Fibroblast of skin of scalp (primary cell): Measurements from ENCODE around the gene ATL2.
A peak's percentile ranks its signal among the peaks of the same experiment; 100 is the strongest.
"Not testable (repeated sequence)": the region's sequence is repeated elsewhere in the genome, so short reads cannot be mapped to it uniquely, and the experiment has no call there.

Source experiments
- DNase-seq: peaks from one replicate; pipeline ENCODE4 v3.0.0-alpha.2; 2013

ATL2 gene

DNA sequence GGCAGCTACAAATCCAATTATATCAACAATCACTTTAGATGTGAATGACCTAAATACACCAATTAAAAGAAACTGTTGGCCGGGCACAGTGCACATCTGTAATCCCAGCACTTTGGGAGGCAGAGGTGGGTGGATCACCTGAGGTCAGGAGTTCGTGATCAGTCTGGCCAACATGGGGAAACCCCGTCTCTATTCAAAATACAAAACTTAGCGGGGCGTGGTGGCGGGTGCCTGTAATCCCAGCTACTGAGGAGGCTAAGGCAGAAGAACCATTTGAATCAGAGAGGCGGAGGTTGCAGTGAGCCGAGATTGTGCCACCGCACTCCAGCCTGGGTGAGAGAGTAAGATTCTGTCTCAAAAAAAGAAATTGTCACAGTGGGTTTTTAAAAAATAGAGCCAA, 49.5 kb downstream of the ATL2 start:
- no peak for DNase-seq

DNA sequence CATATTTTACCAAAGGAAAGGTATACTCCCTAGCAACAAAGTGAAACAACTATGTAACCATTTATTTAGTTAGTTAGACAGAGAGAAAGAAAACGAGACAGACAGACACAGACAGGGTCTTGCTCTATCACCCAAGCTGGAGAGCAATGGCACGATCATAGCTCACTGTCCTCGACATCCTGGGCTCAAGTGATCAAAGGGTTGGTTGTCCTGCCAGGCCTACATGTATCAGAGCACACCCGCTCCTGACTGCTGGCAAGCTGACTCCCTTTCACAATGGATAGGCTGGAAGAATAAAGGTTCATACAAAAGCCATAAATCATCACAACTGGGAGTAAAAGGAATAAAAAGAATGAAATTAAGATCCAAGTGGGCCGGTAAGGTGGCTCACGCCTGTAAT, 53.5 kb downstream of the ATL2 start:
- no peak for DNase-seq

DNA sequence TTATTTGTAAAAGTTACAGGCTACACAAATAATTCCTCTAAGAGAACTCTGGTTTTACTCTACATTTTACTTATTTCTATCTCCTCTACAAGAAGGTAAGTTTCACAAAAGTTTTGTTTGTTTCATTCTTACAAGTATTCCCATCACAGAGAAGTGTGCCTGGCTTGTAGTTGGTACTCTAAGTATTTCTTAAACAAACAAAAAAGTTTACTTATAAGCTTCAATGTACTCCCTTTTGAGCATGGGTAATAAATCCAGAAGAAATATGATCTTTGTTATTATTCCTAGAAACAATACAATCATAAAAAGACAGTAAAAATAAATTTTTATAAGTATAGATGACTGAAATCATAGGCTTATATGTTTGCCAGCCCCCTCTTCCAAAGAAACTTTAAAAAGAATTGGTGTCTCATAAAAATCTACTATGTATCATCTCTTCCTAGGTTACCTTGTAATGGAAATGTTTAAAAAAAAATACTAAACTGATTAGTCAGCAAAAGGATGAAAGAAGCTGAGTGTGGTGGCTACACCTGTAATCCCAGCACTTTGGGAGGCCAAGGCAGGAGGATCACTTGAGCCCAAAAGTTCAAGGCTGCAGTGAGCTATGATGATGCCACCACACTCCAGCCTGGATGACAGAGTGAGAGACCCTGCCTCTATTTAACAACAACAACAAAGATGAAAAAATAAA, 54.7 kb downstream of the ATL2 start:
- no peak for DNase-seq

DNA sequence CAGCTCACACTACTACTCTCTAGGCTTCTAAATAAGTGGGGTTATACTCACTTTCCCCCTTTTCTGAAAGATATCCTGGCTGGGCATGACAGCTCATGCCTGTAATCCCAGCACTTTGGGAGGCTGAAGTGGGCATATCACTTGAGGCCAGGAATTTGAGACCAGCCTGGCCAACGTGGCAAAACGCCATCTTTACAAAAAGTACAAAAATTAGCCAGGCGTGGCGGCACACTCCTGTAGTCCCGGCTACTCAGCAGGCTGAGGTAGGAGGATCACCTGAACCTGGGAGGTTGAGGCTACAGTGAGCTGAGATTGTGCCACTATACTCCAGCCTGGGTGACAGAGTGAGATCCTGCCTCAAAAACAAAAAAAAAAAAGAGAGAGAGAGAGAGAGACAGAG, 57.8 kb downstream of the ATL2 start:
- not testable (repeated sequence) for DNase-seq

DNA sequence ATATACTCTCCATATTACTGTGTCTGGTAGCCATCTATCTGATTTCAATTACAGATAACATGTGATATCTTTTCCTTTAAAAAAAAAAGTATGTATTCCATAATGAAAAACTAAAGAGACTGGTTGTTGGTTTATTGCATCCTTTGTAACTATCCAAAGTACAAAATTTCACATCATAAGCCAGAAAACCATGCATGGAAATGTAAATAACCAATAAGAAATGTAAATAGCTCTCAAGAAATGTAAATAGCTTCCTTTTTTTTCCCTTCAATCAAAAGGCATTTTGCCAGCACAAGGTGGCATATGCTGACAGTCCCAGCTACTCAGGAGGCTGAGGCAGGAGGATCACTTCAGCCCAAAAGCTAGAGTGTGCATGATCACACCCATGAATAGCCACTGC, 59.3 kb downstream of the ATL2 start:
- DNase-seq = no peak

DNA sequence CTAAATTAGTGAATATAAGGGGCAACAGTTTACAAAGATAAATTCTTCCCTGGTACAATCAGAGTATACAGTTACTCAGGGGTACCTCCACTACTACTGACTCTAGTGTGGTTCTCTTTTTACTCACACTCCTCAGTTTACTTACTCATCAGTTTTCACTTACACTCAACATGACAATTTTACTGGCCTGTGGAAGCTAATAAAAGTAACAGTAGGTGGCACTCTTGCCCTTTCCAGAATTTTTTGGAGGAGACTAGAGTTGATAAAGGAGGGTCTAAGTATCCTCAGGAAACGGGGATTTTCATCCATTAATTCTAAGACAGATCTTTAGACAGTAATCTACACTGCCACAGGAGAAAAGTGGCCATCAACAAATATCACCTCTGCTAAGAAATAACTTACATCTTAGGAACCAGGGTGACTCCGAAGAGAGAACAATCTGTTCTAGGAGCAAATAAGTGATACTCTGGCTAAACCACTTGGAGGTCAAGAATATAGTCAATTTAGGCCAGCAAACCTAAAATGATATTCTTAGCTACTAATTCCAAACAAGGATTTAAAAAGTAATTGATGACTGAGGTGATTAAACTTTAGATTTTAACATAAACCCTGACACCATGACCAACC, 61.3 kb downstream of the ATL2 start:
- peak; percentile 64 for DNase-seq

DNA sequence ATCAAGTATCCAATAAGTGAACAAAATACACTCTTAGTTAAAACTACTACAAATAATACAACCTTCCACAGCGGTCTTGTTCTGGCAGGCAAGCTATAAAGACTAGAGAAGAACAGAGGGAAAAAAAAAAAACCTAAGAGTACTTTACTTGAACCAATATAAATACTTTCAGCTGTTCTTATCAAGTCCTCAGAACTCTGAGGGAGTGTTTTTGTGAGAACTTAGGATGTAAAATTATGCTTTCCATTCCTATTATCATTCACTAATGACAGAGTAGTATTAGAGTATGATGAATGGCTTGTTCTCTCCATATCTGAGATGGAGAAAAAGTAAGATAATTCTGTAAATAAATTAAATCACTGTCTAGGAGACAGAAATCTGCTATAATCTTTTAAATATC, 68.3 kb downstream of the ATL2 start:
- no peak for DNase-seq

DNA sequence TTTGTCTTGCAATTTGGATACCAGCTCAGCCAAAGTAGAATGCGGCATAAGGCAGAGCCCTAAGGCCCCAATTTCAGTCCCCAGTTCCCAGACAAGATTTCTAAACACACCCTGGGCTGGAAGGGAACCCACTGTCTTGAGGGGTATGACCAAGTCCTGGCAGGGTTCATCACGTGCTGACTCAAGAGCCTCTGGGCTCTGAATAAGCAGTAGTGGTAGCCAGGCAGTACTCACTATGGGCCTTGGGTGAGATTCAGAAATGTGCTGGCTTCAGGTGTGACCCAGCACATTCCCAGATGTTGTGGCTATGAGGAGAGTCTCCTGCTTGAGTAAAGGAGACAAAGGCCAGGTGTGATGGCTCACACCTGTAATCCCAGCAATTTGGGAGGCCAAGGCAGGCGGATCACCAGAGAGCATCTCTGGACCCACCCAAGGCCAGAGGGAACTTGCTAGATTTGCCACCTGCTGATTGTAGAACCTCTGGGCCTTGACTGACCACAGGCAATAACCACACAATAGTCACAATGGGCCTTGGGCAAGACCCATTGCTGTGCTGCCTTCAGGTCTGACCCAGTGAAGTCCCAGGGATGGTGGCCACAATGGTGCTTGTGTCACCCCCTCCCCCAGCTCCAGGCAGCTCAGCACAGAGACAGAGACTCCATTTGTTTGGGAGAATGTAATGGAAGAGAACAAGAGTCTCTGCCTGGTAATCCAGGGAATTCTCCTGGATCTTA, 74.9 kb downstream of the ATL2 start:
- no peak for DNase-seq

DNA sequence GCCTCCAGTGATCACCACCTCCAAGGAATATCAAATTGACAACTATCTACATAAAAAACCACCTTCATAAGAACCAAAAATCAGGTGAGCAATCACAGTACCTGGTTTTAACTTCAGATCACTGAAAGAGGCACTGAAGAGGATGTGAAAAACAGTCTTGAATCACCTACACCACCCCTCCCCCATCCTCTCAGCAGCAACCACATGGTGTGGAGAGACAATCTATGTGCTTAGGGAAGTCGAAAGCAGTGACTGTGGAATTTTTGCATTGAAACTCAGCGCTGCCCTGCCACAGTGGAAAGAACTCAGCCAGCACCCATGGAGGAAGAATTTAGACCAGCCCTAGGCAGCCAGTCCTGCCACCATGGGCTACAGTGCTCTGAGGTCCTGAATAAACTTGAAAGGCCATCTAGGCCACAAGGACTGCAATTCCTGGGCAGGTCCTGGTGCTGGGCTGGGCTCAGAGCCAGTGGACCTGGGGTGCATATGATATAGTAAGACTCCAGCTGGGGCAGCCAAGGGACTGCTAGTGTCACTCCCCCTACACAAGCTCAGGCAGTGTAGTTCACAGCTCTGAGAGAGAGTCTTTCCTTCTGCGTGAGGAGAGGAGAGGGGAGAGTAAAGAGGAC, 75.6 kb downstream of the ATL2 start:
- no peak for DNase-seq

DNA sequence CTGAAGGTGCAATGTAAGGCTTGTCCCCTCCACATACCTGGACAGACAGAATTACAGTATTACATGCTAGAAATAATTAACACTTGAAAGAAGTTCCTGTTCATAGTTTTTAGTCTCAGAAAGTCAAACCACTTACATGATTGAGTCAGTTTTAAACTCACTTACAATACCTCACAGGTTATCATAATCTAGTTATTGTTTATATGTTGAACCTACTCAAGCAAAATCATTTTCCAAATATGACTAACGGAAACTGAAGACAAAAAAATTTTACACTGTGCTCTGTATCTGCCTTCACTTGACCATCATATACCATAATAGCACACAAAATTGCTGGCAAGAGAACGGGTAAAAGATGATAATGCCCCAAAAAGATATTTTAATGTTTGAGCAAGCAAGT, 78.5 kb downstream of the ATL2 start:
- DNase-seq = no peak

DNA sequence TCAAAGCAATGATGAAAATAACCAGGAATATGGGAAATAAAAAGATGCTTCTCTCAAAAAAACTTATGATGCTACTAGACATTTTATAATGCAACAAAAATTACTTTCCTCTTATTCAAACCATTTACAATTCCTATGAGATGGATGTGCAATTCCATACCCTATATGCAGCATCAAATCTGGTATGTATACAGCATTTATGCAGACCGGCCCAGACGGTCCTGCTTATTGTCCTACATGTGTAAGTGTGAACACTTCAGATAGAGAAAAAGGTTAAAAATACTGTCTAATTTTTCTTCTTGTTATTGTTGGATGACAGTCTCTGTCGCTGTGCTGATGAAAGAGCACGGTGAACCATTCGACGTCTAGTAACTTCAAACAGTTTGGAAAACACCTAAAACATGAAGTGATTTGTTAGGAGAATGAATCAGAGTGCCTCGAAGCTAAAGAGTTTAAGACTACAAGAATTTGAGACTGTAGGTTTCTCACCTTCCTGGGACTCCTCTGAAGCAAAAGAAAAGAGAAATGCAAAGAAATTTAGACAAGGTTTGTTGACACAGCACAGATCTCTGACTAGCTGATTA, 80.8 kb downstream of the ATL2 start:
- DNase-seq = no peak

DNA sequence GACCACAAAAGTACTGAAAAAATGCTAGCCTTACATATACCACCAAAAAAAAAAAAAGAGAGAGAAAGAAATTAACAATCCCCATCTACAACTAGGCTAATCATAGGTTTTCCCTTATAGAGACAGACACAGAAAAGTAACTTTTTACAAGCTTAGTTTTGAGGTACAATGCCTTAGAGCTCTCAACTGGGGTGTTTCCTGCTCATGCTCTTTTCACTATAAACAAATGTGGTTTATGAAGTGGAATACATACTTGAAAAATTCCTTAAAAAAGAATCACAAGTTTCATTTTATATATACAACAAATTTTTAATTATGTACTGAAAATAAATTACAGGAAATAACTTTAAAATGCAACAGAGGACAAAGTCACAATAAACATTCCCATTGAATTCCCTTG, 82.5 kb downstream of the ATL2 start:
- no peak for DNase-seq

DNA sequence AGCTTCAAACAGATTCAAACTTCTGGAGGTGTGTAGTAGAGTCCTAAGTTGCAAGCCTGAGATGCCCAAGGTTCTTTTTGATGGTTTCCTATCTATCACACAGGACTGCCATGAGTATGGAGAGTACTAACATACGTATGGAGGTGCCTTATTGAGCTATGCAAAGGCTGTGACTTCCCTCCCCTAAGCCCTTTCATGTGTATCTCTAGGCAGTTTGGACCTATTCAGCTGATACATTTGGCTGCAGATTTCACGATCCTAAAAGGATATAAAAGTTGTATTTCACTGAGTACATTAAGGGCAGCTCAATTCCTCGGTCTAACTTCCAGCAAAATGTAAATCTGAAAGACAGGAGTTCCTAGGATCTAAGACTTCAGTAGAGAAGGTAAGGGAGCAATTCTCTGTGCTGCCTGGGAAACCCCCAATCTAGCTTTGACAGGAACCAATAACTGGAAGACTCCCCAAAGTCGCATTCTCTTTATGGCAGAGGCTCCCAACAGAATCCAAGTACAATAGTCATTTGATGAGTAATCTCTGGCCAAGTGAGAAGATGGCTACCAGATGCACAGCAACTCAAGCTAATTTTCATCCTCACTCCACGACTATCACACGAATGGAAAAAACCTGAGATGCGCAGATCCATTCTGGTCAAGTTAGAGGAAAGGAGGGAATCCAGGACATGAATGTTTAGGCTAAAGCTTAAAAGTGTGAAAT, 83.8 kb downstream of the ATL2 start:
- peak; percentile 4 for DNase-seq

DNA sequence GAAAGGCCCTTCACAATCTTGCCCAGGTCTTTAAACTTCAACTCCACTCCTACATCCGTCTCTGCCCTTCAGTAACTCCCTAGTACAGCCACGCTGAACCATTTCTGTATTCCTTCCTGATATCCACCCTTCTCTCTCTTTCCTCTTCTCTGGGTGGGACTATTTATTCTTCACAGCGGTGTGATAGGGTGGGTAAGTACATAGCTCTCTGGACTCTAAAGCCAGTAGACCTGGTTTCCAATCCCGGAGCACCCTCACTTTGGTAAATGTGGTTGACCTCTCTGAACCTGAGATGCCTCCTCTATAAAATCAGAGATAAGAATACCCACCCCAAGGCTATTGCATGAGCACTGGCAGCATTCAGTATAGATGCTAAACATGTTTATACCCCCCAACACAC, 86.7 kb downstream of the ATL2 start:
- DNase-seq = no peak

DNA sequence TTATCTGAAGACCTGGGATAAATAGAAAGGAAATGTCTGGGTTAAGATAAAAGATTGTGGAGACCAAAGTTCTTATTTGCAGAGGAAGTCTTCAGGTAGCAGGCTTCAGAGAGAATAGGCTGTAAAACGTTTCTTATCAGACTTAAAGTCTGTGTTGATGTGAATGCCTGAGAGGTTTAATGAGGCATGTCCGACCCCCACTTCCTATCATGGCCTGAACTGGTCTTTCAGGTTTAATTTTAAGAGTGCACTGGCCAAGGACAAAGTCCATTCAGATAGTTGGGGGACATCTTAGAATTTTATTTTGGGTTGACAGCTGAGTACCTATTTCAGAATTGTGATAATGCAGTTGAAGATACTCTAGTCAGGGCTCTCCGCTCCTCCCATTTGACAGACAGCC, 92.1 kb downstream of the ATL2 start:
- DNase-seq = no peak

DNA sequence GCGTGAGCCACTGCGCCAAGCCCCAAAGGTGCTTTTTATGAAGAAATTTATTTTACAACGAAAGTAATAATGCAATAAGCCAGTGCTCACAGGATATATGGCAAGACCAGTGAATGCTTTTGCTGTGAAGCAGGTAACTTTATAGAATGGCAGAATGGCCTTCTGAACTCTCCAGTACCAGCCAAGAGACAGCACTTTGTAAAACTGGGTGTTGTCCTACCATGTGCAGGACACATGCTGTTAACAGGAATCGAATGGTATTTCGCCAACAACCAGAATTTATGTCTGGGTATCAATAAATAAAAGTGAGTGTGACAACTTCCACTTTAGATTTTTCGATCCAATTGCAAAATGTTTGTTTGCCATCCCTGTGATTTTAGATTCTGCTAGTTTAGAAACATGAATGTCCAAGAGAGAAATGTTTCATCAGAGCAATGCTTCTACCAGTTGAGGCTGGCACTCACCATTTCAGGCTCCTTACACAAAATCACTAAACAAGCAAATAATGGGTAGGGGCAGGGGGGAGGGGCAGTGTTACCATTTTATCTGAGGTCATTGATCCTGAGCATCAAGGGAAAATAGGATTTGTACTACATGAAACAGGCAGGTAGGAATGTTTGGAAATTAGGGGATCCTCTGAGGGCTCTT, 95.9 kb downstream of the ATL2 start:
- no peak for DNase-seq

DNA sequence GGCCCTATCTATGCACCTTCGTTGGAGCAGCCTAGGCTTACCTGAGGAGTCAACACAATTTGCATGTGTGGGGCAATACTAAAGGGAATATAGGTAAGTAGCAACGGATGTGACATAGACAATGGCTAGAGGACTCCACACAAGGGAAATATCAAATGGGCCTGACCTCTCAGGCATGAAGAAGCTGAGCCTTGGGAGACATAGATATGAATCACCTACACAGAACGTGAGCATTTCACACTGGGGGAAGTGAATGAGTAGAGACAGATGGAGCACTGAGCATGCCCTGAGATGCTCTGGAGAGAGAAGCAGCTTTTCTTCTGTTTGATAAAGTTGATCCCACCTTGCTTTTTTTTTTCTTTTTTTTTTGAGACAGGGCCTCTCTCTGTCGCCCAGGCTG, 97.9 kb downstream of the ATL2 start:
- peak; percentile 5 for DNase-seq

DNA sequence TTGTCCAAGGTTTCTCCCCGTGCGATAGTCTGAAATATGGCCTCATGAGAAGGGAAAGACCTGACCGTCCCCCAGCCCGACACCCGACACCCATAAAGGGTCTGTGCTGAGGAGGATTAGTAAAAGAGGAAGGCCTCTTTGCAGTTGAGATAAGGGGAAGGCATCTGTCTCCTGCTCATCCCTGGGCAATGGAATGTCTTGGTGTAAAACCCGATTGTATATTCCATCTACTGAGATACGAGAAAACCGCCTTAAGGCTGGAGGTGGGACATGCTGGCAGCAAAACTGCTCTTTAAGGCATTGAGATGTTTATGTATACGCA, 99.0 kb downstream of the ATL2 start:
- not testable (repeated sequence) for DNase-seq

DNA sequence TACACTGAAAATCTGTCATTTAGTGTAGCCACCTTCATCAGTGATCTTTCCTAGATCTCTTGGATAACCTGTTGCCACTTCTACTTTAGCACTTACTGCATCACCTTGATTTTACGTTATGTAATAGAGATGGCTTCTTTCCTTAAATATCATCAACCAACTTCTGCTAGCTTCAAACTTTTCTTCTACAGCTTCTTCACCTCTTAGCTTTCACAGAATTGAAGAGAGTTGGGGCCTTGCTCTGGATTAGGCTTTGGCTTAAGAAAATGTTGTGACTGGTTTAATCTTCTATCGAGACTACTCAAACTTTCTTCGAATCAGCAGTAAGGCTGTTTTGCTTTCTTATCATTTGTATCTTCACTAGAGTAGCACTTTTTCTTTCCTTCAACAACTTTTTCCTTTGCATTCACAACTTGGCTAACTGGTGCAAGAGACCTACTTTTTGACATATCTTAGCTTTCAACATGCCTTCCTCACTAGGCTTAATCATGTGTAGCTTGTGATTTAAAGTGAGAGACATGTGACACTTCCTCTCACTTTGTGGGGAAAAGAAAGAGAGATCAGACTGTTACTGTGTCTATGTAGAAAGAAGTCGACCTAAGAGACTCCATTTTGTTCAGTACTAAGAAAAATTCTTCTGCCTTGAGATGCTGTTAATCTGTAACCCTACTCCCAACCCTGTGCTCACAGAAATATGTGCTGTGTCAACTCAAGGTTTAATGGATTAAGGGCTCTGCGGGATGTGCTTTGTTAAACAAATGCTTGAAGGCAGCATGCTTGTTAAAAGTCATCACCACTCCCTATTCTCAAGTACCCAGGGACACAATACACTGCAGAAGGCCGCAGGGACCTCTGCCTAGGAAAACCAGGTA, 99.6 kb downstream of the ATL2 start:
- peak; percentile 47 for DNase-seq

DNA sequence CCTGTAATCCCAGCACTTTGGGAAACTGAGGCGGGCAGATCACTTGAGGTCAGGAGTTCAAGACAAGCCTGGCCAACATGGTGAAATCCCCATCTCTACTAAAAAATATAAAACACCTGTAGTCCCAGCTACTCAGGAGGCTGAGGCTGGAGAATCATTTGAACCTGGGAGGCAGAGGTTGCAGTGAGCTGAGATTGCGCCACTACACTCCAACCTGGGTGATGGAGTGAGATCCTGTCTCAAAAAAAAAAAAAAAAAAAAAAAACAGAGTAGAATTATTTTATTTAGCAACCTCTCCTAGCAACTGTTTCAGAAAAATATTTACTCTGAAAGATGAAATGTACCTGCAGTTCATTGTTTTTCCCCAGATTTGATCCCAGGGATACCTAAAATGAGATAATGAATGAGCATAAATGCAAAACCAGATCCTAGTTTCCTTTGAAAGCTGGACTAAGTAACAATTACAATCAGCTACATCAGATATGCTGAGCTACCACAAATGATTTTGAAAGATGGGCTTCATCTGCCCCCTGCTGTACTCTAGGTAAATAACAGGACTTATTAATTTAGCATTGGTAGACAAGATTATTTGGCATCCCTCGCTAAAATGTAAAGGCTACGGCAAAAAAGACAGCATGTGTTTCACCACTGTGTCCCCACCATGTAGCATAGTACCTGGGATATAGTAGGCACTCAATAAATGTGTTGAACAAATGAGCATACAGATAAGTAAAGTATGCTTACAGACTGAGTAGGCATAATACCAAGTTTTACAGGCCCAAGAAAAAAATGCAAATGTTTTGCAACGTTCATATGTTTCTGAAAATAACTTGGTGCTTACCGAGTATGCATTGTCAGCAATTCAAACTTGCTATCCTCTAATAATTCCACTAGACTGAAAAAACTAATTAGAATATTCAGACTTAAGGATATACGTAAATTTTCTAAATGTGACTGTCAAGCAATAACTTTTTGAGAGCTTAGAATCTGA, 102.5 kb downstream of the ATL2 start:
- peak; percentile 81 for DNase-seq
